SH-SY5Y (cell line): ENCODE data around the gene TERB1.

Experiments used
- GATA2 ChIP-seq: IDR thresholded peaks from 2 replicates; pipeline ENCODE4 v1.6.1; 2011; ENCODE audit warnings: mild to moderate bottlenecking, low read depth, low read length
- GATA3 ChIP-seq: IDR thresholded peaks from 2 replicates; pipeline ENCODE4 v1.6.1; 2011; ENCODE audit warnings: low read depth, mild to moderate bottlenecking, low read length, moderate library complexity

DNA sequence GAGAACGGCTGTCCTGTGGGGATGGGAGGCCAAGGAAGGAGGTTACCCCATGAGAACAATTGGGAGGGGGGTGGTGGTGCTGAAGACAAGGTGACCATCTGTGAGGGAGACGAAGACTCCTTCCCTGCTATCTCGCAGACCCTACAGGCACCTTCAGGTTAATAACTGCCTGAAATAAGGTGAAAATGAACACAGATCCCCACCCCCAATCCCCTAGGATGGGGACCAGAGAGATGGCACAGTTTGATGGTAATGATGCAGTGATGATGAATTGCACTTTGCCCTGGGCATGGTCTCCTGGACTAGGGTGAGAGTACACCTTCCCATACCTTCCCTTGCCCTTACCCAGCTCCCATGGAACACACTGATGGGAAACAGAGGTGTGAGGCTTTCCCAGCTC is 30.8 kb upstream of the TERB1 start:
- TF ChIP-seq GATA3 = no peak
- no peak for TF ChIP-seq GATA2
